ENCODE data around the gene RBM4B.

Gene RBM4B

GRCh38 chr11:66685276-66686099, 7.8 kb upstream of the RBM4B start:
- no peaks in the 10 kb centered on the region for H3K36me3 ChIP-seq (ENCODE audit: insufficient read depth, low read length)
- no peak for ATAC-seq (ENCODE audit: insufficient read depth, low read depth)

DNA sequence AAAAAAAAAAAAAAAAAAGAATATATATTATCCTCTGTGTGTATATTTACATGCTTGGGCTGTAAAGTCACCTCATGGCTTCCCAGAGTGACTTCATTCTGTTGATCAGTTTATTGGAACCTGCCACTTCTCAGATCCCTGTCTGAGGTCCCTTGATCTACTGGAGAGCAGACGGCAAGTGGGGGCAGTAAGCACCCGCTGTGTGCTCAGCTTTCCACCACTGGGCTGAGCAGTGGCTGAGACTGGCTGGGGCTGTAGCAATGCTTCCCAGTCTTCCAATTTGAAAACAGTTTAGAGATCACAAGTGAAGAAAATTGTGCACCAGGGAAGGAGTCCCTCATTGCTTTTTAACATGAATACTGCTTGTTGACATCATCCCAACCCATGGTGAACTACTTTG, 6.9 kb upstream of the RBM4B start:
- no peak overlapping the region for H3K4me3 ChIP-seq (ENCODE audit: low read depth in 1 of 2, low read length in 2 of 2)
- no peak overlapping the region for H3K27ac ChIP-seq (ENCODE audit: low read length)
- no peaks in the 10 kb centered on the region for H3K9me3 ChIP-seq (ENCODE audit: insufficient read depth, low read length, severe bottlenecking)
- no peaks in the 10 kb centered on the region for H3K27me3 ChIP-seq (ENCODE audit: insufficient read depth, low read length, poor library complexity)
- no peak overlapping the region for H3K9ac ChIP-seq (ENCODE audit: low read depth, low read length)
- no peak for ATAC-seq (ENCODE audit: insufficient read depth, low read depth)
- no peaks in the 10 kb centered on the region for H3K79me2 ChIP-seq (ENCODE audit: insufficient read depth, low read length)
- H2AFZ ChIP-seq (ENCODE audit: low read depth, low read length) = no peak overlapping the region
- H3K4me2 ChIP-seq (ENCODE audit: insufficient read depth, low read length) = no peak overlapping the region
- DNase-seq = no peak
- H4K20me1 ChIP-seq (ENCODE audit: insufficient read depth, low read length) = no peaks in the 10 kb centered on the region
- H3K4me1 ChIP-seq (ENCODE audit: insufficient read depth, low read length) = no peaks in the 10 kb centered on the region
- no peaks in the 10 kb centered on the region for H3K36me3 ChIP-seq (ENCODE audit: insufficient read depth, low read length)
- TF ChIP-seq, protein P1, sequence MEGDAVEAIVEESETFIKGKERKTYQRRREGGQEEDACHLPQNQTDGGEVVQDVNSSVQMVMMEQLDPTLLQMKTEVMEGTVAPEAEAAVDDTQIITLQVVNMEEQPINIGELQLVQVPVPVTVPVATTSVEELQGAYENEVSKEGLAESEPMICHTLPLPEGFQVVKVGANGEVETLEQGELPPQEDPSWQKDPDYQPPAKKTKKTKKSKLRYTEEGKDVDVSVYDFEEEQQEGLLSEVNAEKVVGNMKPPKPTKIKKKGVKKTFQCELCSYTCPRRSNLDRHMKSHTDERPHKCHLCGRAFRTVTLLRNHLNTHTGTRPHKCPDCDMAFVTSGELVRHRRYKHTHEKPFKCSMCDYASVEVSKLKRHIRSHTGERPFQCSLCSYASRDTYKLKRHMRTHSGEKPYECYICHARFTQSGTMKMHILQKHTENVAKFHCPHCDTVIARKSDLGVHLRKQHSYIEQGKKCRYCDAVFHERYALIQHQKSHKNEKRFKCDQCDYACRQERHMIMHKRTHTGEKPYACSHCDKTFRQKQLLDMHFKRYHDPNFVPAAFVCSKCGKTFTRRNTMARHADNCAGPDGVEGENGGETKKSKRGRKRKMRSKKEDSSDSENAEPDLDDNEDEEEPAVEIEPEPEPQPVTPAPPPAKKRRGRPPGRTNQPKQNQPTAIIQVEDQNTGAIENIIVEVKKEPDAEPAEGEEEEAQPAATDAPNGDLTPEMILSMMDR (IDR thresholded peaks at IDR 0.05; ENCODE audit: borderline replicate concordance, extremely low read depth, low read length, poor library complexity, severe bottlenecking) = no peak
- no peak for TF ChIP-seq EZH2 (IDR thresholded peaks at IDR 0.05; ENCODE audit: borderline replicate concordance, low read depth, low read length, severe bottlenecking)

More at GRCh38 chr11:66685276-66686099, 7.8 kb upstream of the RBM4B start:
- TF ChIP-seq, protein P1 (IDR thresholded peaks at IDR 0.05; ENCODE audit: borderline replicate concordance, extremely low read depth, low read length, poor library complexity, severe bottlenecking) = no peak
- no peak for TF ChIP-seq EZH2 (IDR thresholded peaks at IDR 0.05; ENCODE audit: borderline replicate concordance, low read depth, low read length, severe bottlenecking)
- Histone ChIP-seq H3K79me2 (ENCODE audit: insufficient read depth, low read length) (no peaks in the 10 kb centered on the region), H3K4me3 (ENCODE audit: low read depth in 1 of 2, low read length in 2 of 2) (no peak overlapping the region), H3K9ac (ENCODE audit: low read depth, low read length) (no peak overlapping the region), H3K27ac (ENCODE audit: low read length) (no peak overlapping the region), H3K4me2 (ENCODE audit: insufficient read depth, low read length) (no peak overlapping the region), H3K4me1 (ENCODE audit: insufficient read depth, low read length) (no peaks in the 10 kb centered on the region), H2AFZ (ENCODE audit: low read depth, low read length) (no peak overlapping the region), H3K27me3 (ENCODE audit: insufficient read depth, low read length, poor library complexity) (no peaks in the 10 kb centered on the region), H3K9me3 (ENCODE audit: insufficient read depth, low read length, severe bottlenecking) (no peaks in the 10 kb centered on the region), H4K20me1 (ENCODE audit: insufficient read depth, low read length) (no peaks in the 10 kb centered on the region)
- no peak for DNase-seq

DNA sequence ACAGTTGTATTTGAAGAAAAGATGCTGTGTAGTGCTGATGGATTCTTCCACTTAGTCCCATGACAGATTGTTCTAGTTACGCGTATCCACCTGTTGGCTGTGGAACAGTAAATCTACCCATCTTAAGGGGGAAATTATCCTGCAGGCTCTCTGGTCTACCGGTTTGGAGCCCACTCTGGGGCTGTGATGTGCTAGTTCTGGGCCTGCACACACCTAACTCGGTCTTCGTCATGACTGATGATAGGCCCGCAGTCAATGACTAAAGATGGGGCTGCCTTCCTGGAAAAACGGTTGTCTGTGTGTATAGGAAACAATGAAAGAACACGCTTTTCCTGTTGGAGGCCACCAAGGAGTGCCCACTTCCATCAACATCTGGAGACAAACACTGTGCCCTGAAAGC, 6.2 kb upstream of the RBM4B start:
- Histone ChIP-seq H3K36me3 (ENCODE audit: insufficient read depth, low read length) (no peaks in the 10 kb centered on the region), H2AFZ (ENCODE audit: low read depth, low read length) (no peak overlapping the region), H4K20me1 (ENCODE audit: insufficient read depth, low read length) (no peaks in the 10 kb centered on the region), H3K4me2 (ENCODE audit: insufficient read depth, low read length) (no peak overlapping the region), H3K4me1 (ENCODE audit: insufficient read depth, low read length) (peaks cover 2% of the 10 kb centered on the region; the same call in 1 of the 2 replicates), H3K9ac (ENCODE audit: low read depth, low read length) (no peak overlapping the region), H3K4me3 (ENCODE audit: low read depth in 1 of 2, low read length in 2 of 2) (no peak overlapping the region), H3K27me3 (ENCODE audit: insufficient read depth, low read length, poor library complexity) (no peaks in the 10 kb centered on the region), H3K9me3 (ENCODE audit: insufficient read depth, low read length, severe bottlenecking) (no peaks in the 10 kb centered on the region), H3K27ac (ENCODE audit: low read length) (no peak overlapping the region), H3K79me2 (ENCODE audit: insufficient read depth, low read length) (no peaks in the 10 kb centered on the region)
- DNase-seq (no peak), ATAC-seq (ENCODE audit: insufficient read depth, low read depth) (no peak)
- TF ChIP-seq, protein P1 (IDR thresholded peaks at IDR 0.05; ENCODE audit: borderline replicate concordance, extremely low read depth, low read length, poor library complexity, severe bottlenecking) = no peak
- no peak for TF ChIP-seq EZH2 (IDR thresholded peaks at IDR 0.05; ENCODE audit: borderline replicate concordance, low read depth, low read length, severe bottlenecking)
